Hematopoietic multipotent progenitor cell treated with erythropoietin and hydrocortisone succinate and interleukin-3 and kit ligand, for 15 days (in vitro differentiated cells): ENCODE measurements around the gene SLC30A10.
"Not testable (repeated sequence)": the region's sequence is repeated elsewhere in the genome, so short reads cannot be mapped to it uniquely, and the experiment has no call there.

ENCODE experiments used
- DNase-seq: peaks from one replicate; pipeline ENCODE4 v3.0.0-alpha.2; 2015; ENCODE audit warnings: low spot score

The SLC30A10 gene

DNA sequence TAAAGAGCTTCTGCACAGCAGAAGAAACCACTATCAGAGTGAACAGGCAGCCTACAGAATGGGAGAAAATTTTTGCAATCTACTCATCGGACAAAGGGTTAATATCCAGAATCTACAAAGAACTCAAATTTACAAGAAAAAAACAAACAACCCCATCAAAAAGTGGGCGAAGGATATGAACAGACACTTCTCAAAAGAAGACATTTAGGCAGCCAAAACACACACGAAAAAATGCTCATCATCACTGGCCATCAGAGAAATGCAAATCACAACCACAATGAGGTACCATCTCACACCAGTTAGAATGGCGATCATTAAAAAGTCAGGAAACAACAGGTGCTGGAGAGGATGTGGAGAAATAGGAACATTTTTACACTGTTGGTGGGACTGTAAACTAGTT lies 36.5 kb downstream of the SLC30A10 start:
- not testable (repeated sequence) for DNase-seq

DNA sequence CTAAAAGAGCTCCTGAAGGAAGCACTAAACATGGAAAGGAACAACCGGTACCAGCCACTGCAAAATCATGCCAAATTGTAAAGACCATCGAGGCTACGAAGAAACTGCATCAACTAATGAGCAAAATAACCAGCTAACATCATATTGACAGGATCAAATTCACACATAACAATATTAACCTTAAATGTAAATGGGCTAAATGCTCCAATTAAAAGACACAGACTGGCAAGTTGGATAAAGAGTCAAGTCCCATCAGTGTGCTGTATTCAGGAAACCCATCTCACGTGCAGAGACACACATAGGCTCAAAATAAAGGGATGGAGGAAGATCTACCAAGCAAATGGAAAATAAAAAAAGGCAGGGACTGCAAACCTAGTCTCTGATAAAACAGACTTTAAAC lies 39.7 kb downstream of the SLC30A10 start:
- DNase-seq: not testable (repeated sequence)

DNA sequence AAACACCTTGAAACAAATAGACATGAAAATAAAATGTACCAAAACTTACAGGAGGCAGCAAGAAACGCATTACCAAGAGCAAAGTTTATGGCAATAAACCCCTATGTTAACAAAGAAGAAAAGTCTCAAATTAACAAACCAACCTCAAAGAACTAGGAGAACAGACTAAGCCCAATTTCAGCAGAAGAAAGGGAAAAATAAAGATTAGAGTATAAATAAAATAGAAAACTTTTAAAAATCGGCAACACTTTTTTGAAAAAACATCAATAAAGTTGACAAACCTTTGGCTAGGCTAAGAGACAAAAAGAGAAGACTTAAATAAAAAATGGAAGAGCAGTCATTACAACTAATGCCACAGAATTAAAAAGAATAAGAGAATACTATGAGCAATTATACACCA lies 42.7 kb downstream of the SLC30A10 start:
- no peak for DNase-seq

DNA sequence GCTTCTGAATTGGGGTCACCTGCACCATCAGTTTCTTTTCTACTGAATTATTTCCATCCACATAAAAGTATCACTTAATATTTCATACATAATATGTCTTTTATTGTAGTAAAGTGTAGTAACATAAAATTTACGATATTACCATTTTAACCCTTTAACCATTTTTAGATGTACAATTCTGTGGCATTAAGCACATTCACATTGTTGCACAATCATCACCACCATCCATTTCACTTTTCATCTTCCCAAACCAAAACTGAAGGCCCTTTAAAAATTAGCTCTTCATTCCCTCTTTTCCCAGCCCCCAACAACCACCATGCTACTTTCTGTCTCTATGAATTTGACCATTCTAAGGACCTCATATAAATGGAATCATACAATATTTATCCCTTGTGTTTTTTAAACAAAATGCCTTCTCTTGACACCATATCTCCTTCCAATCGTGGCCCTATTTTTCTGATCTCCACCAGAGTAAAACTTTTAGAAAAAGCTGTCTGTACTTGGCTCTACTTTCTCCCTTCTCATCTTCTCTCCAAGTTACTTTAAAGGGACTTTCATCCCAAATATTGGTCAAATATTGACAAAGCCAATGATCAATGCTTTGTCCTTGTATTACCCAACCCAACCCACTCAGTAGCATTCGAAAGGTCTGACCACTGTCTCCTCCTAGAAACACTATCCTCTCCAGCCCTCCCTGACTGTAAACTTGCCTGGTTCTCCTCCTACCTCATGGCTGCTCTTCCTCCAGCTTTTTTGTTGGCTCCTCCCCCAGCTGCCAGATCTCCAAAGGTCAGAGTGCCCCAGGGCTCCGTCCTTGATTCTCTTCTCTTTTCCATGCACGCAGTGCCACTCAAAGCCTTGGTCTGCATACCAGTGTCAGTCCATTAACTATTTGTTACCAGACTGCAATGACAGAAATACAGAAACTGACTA lies 44.7 kb downstream of the SLC30A10 start:
- no peak for DNase-seq

DNA sequence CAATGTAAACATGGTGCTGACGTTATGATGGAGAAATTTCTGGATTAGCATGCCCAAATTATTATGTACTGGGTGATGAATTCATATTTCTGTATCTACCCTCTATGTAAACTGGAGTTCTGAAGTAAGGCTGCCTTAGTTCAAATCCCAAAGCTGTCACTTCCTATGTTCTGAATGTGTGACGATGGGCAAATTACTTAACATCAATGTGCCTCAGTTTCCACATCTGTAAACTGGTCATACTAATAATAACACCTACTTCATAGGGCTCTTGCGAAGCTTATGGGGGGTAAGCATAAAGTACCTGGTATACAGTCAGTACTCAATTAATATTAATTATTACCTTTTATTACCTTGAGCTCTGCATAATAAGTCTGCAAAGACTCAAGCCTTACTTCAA lies 45.6 kb downstream of the SLC30A10 start:
- no peak for DNase-seq

DNA sequence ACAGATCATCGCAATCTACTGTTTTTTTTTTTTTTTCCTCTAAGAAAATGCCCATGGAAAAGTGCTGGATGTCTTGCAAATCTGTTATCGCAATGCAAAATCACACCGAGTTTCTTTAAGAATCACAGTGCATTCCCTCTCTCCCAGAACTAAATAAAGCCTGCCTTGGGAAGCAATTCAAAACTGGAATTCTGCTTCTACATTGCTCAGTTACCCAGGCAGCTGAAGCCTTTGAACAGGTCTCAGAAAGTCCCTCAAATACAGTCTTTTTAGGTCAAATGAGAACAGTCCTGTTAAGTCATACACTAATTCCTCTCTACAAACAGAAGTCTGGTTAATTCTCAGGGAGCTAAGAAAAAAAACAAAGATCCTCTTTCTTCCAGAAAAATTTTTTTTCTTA lies 46.3 kb downstream of the SLC30A10 start:
- DNase-seq: no peak

DNA sequence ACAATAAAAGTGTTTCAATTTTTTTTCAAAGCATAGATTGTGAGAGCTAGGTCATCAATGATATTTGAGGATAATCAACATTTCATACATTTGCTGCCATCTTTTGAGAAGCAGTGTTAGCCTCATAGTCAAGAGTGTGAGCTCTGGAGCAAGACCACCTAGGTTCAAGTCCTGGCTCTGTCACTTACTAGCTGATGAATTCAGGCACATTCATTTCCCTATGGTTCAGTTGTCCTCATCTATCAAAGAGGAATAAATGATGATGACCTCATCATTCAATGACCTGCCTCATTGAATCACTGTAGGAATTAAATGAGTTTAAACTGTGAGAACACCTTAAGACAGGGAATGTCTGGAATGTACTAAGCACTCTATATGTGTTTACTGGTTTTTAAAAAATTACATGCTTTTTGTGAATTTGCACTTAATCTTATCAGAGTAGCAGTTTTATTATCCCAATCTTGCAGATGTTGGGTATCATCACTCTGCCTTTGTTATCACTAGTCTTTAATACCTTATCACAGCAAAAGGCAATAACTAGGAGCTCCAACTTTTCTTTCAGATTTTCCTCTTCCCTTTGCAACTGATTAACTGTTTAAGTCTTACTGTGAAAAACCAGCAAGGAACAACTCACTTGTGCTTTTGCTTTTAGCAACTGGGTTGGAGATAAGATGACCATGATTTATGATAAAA lies 47.4 kb downstream of the SLC30A10 start:
- no peak for DNase-seq

DNA sequence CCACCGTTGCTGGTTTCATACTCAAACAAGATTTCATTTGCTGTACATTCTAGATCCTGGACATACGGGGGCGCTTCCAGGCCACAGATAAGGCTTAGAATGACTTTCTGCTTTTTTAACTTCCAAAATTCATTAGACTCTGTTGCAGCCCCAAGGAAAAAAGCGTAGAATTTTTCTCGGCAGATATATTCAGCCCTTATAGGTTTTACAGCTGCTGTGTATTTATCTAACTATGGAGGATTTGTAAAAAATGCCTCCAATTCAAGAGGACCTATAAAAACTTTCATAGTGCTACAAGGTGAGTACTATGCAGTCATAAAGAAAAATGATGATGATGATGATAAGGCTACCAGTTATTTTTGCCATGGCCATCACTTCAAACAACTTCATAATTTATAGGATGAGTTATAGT lies 51.6 kb downstream of the SLC30A10 start:
- peak; percentile 50 for DNase-seq

DNA sequence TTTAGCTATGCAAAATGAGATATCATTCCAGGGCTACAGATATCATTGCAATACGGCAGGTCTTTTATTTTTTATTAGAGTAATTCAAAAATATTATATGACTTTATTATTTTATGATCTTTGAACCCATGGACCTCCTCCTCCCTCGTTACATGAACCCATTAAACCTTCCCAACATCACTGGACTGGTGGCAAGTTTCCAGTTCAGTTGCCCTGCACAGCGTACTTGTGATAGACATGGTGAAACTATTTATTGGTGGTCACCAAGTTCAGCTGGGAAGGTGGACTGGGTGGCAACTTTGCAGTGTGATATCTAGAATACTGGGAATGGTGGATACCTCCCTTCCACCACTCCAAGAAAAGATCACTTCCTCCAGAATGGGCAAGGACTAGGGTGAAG lies 52.5 kb downstream of the SLC30A10 start:
- DNase-seq: no peak

DNA sequence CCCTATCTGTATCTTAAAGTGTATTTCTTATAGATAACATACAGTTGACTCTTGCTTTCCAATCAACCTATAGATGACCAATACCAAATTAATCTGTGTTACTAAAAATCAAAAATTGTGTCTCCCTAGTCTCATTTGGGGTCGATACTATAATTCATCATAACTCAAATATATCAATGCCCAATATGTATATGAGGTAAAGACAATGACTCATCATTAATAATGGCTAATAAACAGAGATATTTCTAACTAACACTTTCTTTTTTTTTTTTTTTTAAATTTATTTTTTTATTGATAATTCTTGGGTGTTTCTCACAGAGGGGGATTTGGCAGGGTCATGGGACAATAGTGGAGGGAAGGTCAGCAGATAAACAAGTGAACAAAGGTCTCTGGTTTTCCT lies 55.8 kb downstream of the SLC30A10 start:
- not testable (repeated sequence) for DNase-seq

DNA sequence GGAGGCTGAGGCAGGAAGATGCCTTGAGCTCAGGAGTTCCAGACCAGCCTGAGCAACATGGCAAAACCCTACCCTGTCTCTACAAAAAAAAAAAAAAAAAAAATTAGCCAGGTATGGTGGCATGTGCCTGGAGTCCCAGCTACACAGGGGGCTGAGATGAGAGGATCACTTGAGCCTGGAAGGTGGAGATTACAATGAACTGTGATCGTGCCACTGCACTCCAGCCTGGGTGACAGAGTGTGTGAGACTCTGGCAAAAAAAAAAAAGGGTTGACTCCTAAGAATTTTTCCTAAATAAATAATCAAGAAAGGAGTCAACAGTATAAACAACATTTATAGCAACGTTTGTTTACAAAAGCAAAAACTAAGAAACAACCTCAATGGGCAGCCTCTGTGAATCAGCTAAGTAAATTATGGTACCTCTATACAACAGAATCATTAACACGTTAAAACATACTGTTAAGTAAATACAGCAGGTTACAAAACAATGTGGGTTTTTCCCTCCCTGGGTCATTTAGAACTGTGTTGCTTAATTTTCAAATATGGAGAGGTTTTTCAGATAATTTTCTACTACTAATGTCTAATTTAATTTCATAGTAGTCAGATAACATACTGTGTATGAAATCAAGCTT lies 56.8 kb downstream of the SLC30A10 start:
- no peak for DNase-seq

DNA sequence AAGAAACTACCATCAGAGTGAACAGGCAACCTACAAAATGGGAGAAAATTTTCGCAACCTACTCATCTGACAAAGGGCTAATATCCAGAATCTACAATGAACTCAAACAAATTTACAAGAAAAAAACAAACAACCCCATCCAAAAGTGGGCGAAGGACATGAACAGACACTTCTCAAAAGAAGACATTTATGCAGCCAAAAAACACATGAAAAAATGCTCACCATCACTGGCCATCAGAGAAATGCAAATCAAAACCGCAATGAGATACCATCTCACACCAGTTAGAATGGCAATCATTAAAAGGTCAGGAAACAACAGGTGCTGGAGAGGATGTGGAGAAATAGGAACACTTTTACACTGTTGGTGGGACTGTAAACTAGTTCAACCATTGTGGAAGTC lies 59.7 kb downstream of the SLC30A10 start:
- DNase-seq: not testable (repeated sequence)
